Endothelial cell of umbilical vein (primary cell): Measurements from ENCODE around the gene FRS2. TPM values are rescaled to one million over a fixed set of nuclear protein-coding genes. Genes with fewer than 3 reads are reported as not detected.

ENCODE experiments used
- BruUV-seq: library from RNA; stranded (reverse); fragments of 400-500 nt; replicated peaks from 2 replicates; lab custom pipeline; 2021; lab: Mats Ljungman, UMichigan
- CTCF ChIA-PET: fragments of 300-600, 350-600 bp; sonication (Branson Sonifier 250); formaldehyde crosslinking; loops from one replicate; lab custom pipeline; 2021; ENCODE audit warnings: antibody characterized with exemption, inconsistent platforms; lab: Charles Lee
- POLR2A ChIA-PET: fragments of 300-600, 350-600 bp; sonication (Branson Sonifier 250); formaldehyde crosslinking; loops from one replicate; lab custom pipeline; 2021; ENCODE audit warnings: antibody characterized with exemption, inconsistent platforms; lab: Charles Lee
- DNase-seq: peaks from one replicate; pipeline ENCODE4 v3.0.0-alpha.2; 2011; ENCODE audit warnings: low read depth, low spot score
- FAIRE-seq: peaks from 2 replicates; lab custom pipeline; 2011; peaks lifted over from hg19 to GRCh38; lab: Jason Lieb, UNC
- H2AFZ ChIP-seq: 2 replicates; pipeline ENCODE4 v1.6.0; 2012; ENCODE audit warnings: low read depth, low read length, control low read depth, inconsistent platforms
- H3K27ac ChIP-seq: 2 replicates; pipeline ENCODE4 v1.5.1; 2011; ENCODE audit warnings: low read depth, mild to moderate bottlenecking, control low read depth, low read length, moderate library complexity; ENCODE audit not compliant: insufficient read depth
- H3K27me3 ChIP-seq, 2 experiments: 2 replicates each; pipeline versions ENCODE4 v1.6.0 to v1.6.1; 2011; ENCODE audit warnings: low read length in 2 of 2, mixed read lengths in 1 of 2; ENCODE audit not compliant: control insufficient read depth in 2 of 2, insufficient read depth in 2 of 2
- H3K36me3 ChIP-seq, 2 experiments: 2 replicates in 1 of 2; 3 replicates in 1 of 2; pipeline ENCODE4 v1.5.1; 2011; ENCODE audit warnings: low read length in 2 of 2, mild to moderate bottlenecking in 1 of 2, moderate library complexity in 1 of 2; ENCODE audit not compliant: control insufficient read depth in 2 of 2, insufficient read depth in 2 of 2; ENCODE audit errors: extremely low read depth in 1 of 2
- H3K4me1 ChIP-seq: 3 replicates; pipeline ENCODE4 v1.5.1; 2011; ENCODE audit warnings: mild to moderate bottlenecking, low read length; ENCODE audit not compliant: control insufficient read depth, insufficient read depth; ENCODE audit errors: extremely low read depth
- H3K4me2 ChIP-seq: 2 replicates; pipeline ENCODE4 v1.6.1; 2011; ENCODE audit warnings: low read length, control low read depth, mixed read lengths; ENCODE audit not compliant: insufficient read depth
- H3K4me3 ChIP-seq, 3 experiments: fragments of 200-600 bp in 1 of 3; sonication (generic), shearing (Covaris generic) in 1 of 3; replicated peaks in 1 of 3; 2 replicates each; pipeline ENCODE4 v1.5.1; 2011 to 2016; ENCODE audit warnings: control low read depth in 3 of 3, low read length in 3 of 3, mild to moderate bottlenecking in 2 of 3, inconsistent platforms in 1 of 3, low read depth in 1 of 3, moderate library complexity in 1 of 3; ENCODE audit not compliant: insufficient read depth in 1 of 3
- H3K79me2 ChIP-seq: 2 replicates; pipeline ENCODE4 v1.6.0; 2012; ENCODE audit warnings: low read length, inconsistent platforms; ENCODE audit not compliant: control insufficient read depth, insufficient read depth
- H3K9ac ChIP-seq: replicated peaks from 2 replicates; pipeline ENCODE3; 2011; ENCODE audit warnings: low read length, control low read depth; ENCODE audit not compliant: insufficient read depth; ENCODE audit errors: extremely low read depth
- H3K9me1 ChIP-seq: replicated peaks from 3 replicates; pipeline ENCODE4 v1.6.0; 2011; ENCODE audit warnings: mild to moderate bottlenecking, low read length; ENCODE audit not compliant: control insufficient read depth, insufficient read depth; ENCODE audit errors: extremely low read depth
- H3K9me3 ChIP-seq: replicated peaks from 2 replicates; pipeline ENCODE4 v1.5.1; 2012; ENCODE audit warnings: low read length, inconsistent platforms; ENCODE audit not compliant: control insufficient read depth, insufficient read depth
- H4K20me1 ChIP-seq: replicated peaks from 2 replicates; pipeline ENCODE3; 2011; ENCODE audit warnings: mild to moderate bottlenecking, low read length; ENCODE audit not compliant: control insufficient read depth, insufficient read depth; ENCODE audit errors: extremely low read depth
- CTCF ChIP-seq, 2 donors: IDR thresholded peaks; 1 replicate in 1 of 2; 2 replicates in 1 of 2; pipeline ENCODE4 v1.5.1; 2011; ENCODE audit warnings: low read length in 2 of 2, mild to moderate bottlenecking in 2 of 2, moderate library complexity in 2 of 2, control low read depth in 1 of 2, inconsistent platforms in 1 of 2, low read depth in 1 of 2; ENCODE audit not compliant: insufficient read depth in 1 of 2; ENCODE audit errors: extremely low read depth in 1 of 2
- EZH2 ChIP-seq: IDR thresholded peaks from 2 replicates; pipeline ENCODE4 v1.6.1; 2012; ENCODE audit warnings: borderline replicate concordance, low read depth, mild to moderate bottlenecking, moderate library complexity, low read length, inconsistent platforms; ENCODE audit not compliant: severe bottlenecking
- GATA2 ChIP-seq: IDR thresholded peaks from 2 replicates; pipeline ENCODE4 v1.7.0; 2011; ENCODE audit warnings: low read depth, mild to moderate bottlenecking, moderate library complexity, mixed read lengths, low read length; ENCODE audit not compliant: insufficient read length, insufficient read depth
- POLR2A ChIP-seq: IDR thresholded peaks from 2 replicates; pipeline ENCODE4 v1.6.1; 2012; ENCODE audit warnings: low read depth, mild to moderate bottlenecking, control low read depth, low read length
- POLR2AphosphoS5 ChIP-seq: IDR thresholded peaks from 2 replicates; pipeline ENCODE4 v1.6.1; 2012; ENCODE audit warnings: low read depth, mild to moderate bottlenecking, control low read depth, low read length, moderate library complexity; ENCODE audit not compliant: insufficient read depth
- dilution Hi-C: fragments of 300-500 bp; cut with MboI; formaldehyde crosslinking; loops from one replicate; pipeline ENCODE4 v1.15.0; 2019; ENCODE audit warnings: low sequenced_read_pairs; ENCODE audit not compliant: extremely low pct_ligation_motif_present
- intact Hi-C: fragments of 100-400 bp; cut with micrococcal nuclease; formaldehyde crosslinking; loops from one replicate; pipeline ENCODE4 v1.10.0; 2022
- polyA plus RNA-seq, 4 experiments: library from polyadenylated mRNA; depleted of rRNA in 3 of 4; stranded (reverse) in 3 of 4; unstranded in 1 of 4; fragments of >200 nt; gene quantifications; 2 replicates each; pipeline versions ENCODE4 v1.2.1 to v1.2.3, GENCODE V29; 2011 to 2012; ENCODE audit warnings: missing spikeins in 1 of 4
- total RNA-seq: library from RNA; stranded (reverse); gene quantifications from 2 replicates; pipeline ENCODE4 v1.2.3, GENCODE V29; 2021
- TF ChIP-seq, protein P1 (sequence below): IDR thresholded peaks from 2 replicates; pipeline ENCODE4 v1.6.1; 2011; ENCODE audit not compliant: insufficient read depth, insufficient read length

FRS2 gene
- total and polyA plus RNA-seq, 2 donors (not counting 3 experiments of a cell fraction or from before 2014, with no cell fraction given) = 6.3 to 15.5 TPM

- no peak overlapping the region for H3K27ac ChIP-seq
- CTCF ChIA-PET = interaction anchor here (2.1 kb wide), 1 partner anchor 97 kb away, joined by 10 read pairs; no protein-coding TSS in a partner anchor
- no TSS peak for BruUV-seq
- FAIRE-seq = no peak
- no peak for TF ChIP-seq GATA2
- TF ChIP-seq, protein P1, sequence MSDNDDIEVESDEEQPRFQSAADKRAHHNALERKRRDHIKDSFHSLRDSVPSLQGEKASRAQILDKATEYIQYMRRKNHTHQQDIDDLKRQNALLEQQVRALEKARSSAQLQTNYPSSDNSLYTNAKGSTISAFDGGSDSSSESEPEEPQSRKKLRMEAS = no peak
- TF ChIP-seq POLR2A = no peak
- no peak for TF ChIP-seq CTCF (IDR thresholded peaks at IDR 0.05; ENCODE audit: extremely low read depth in 1 of 2, insufficient read depth in 1 of 2, low read depth in 1 of 2, low read length in 2 of 2)
- TF ChIP-seq EZH2 = no peak
- TF ChIP-seq POLR2AphosphoS5 = no peak
- H3K9me3 ChIP-seq = no peaks in the 10 kb centered on the region
- H3K4me3 ChIP-seq = no peak overlapping the region
- DNase-seq = no peak
- no peaks in the 10 kb centered on the region for H3K27me3 ChIP-seq
- H3K4me2 ChIP-seq = no peak overlapping the region
- H3K9me1 ChIP-seq = no peaks in the 10 kb centered on the region
- peaks cover 68% of the 10 kb centered on the region for H3K79me2 ChIP-seq
- POLR2A ChIA-PET = interaction anchor here (0.7 kb wide), 1 partner anchor 263 kb away, joined by 3 read pairs; no protein-coding TSS in a partner anchor
- H3K36me3 ChIP-seq = no peaks in the 10 kb centered on the region
- peaks cover 17% of the 10 kb centered on the region for H4K20me1 ChIP-seq
- dilution Hi-C loops (no loop called here), intact Hi-C loops (no loop called here)
- no peak overlapping the region for H3K9ac ChIP-seq
- H3K4me1 ChIP-seq = peaks cover 12% of the 10 kb centered on the region
- H2AFZ ChIP-seq = no peak overlapping the region
Observed at GRCh38 chr12:69473262-69473661, 3.1 kb downstream of the FRS2 start.
